H1 (cell line): ENCODE measurements around the gene HDHD3. TPM values are rescaled to one million over a fixed set of nuclear protein-coding genes. Genes with fewer than 3 reads are reported as not detected.

ENCODE experiments used
- CTCF ChIA-PET: fragments of 300-600 bp; sonication (Branson Sonifier 250); formaldehyde crosslinking; loops from one replicate; lab custom pipeline; 2021; ENCODE audit not compliant: partially characterized antibody; lab: Charles Lee
- POLR2A ChIA-PET: fragments of 300-600 bp; sonication (Branson Sonifier 250); formaldehyde crosslinking; loops from one replicate; lab custom pipeline; 2021; ENCODE audit warnings: inconsistent platforms; ENCODE audit not compliant: partially characterized antibody; lab: Charles Lee
- DNase-seq, 2 experiments: peaks; one replicate each; pipeline versions ENCODE4 v3.0.0 to v3.0.0-alpha.2; 2010 to 2022; ENCODE audit warnings: low spot score in 2 of 2, low read depth in 1 of 2, mixed read lengths in 1 of 2
- FAIRE-seq: peaks from 2 replicates; lab custom pipeline; 2011; peaks lifted over from hg19 to GRCh38; lab: Jason Lieb, UNC
- H2AFZ ChIP-seq: 2 replicates; pipeline ENCODE4 v1.8.1; 2012; ENCODE audit warnings: low read length, inconsistent platforms
- H2AK5ac ChIP-seq: 2 replicates; pipeline ENCODE4 v1.6.1; 2013; ENCODE audit warnings: low read depth, low read length
- H2BK120ac ChIP-seq: replicated peaks from 2 replicates; pipeline ENCODE3; 2013; ENCODE audit warnings: low read depth, low read length, inconsistent platforms
- H2BK12ac ChIP-seq: 2 replicates; pipeline ENCODE4 v1.6.1; 2013; ENCODE audit warnings: low read depth, low read length
- H2BK15ac ChIP-seq: 2 replicates; pipeline ENCODE4 v1.6.1; 2013; ENCODE audit warnings: low read length
- H2BK20ac ChIP-seq: 2 replicates; pipeline ENCODE4 v1.6.1; 2013; ENCODE audit warnings: low read length
- H2BK5ac ChIP-seq: 2 replicates; pipeline ENCODE4 v1.6.1; 2013; ENCODE audit warnings: low read depth, low read length
- H3K14ac ChIP-seq: 2 replicates; pipeline ENCODE4 v1.6.1; 2013; ENCODE audit warnings: inconsistent platforms; ENCODE audit not compliant: insufficient read length
- H3K18ac ChIP-seq: 2 replicates; pipeline ENCODE4 v1.6.1; 2013; ENCODE audit warnings: low read length; ENCODE audit errors: extremely low read depth
- H3K23ac ChIP-seq: 2 replicates; pipeline ENCODE4 v1.6.1; 2013; ENCODE audit warnings: inconsistent platforms; ENCODE audit not compliant: insufficient read length
- H3K23me2 ChIP-seq: 2 replicates; pipeline ENCODE4 v1.6.1; 2013; ENCODE audit warnings: low read depth, low read length
- H3K27ac ChIP-seq: 2 replicates; pipeline ENCODE4 v1.6.1; 2011; ENCODE audit warnings: low read depth, low read length, inconsistent platforms
- H3K27me3 ChIP-seq, 4 experiments: replicated peaks in 1 of 4; 1 replicate in 1 of 4; 2 replicates in 3 of 4; pipeline versions ENCODE4 v1.6.1 to v1.8.1; 2011 to 2013; ENCODE audit warnings: low read length in 3 of 4, mild to moderate bottlenecking in 3 of 4, inconsistent platforms in 2 of 4, mixed read lengths in 2 of 4, moderate library complexity in 1 of 4; ENCODE audit not compliant: control insufficient read depth in 3 of 4, insufficient read depth in 3 of 4; ENCODE audit errors: extremely low read depth in 1 of 4
- H3K36me3 ChIP-seq, 4 experiments: 2 replicates each; pipeline versions ENCODE4 v1.6.1 to v1.8.1; 2011 to 2013; ENCODE audit warnings: mild to moderate bottlenecking in 4 of 4, low read length in 3 of 4, moderate library complexity in 2 of 4, control low read depth in 1 of 4, inconsistent platforms in 1 of 4; ENCODE audit not compliant: insufficient read depth in 4 of 4, control insufficient read depth in 2 of 4
- H3K4ac ChIP-seq: replicated peaks from 2 replicates; pipeline ENCODE3; 2013; ENCODE audit warnings: low read length, low read depth, mixed read lengths, inconsistent platforms; ENCODE audit not compliant: insufficient read length
- H3K4me1 ChIP-seq, 4 experiments: replicated peaks in 1 of 4; 1 replicate in 1 of 4; 2 replicates in 3 of 4; pipeline versions ENCODE4 v1.6.1 to v1.8.1; 2011 to 2013; ENCODE audit warnings: low read length in 3 of 4, inconsistent platforms in 2 of 4, mixed read lengths in 1 of 4; ENCODE audit not compliant: insufficient read depth in 4 of 4, control insufficient read depth in 3 of 4
- H3K4me2 ChIP-seq, 2 experiments: 2 replicates each; pipeline versions ENCODE4 v1.6.1 to v1.8.1; 2011 to 2013; ENCODE audit warnings: low read depth in 2 of 2, low read length in 2 of 2, control low read depth in 1 of 2, inconsistent platforms in 1 of 2, mild to moderate bottlenecking in 1 of 2; ENCODE audit not compliant: insufficient read depth in 1 of 2
- H3K4me3 ChIP-seq, 4 experiments: fragments of 200-600, 300-600 bp in 1 of 4; sonication (generic), shearing (Covaris generic), sonication (Bioruptor Twin) in 1 of 4; 2 replicates each; pipeline versions ENCODE4 v1.5.1 to v1.8.1; 2011 to 2016; ENCODE audit warnings: low read length in 4 of 4, low read depth in 3 of 4, control low read depth in 2 of 4, inconsistent platforms in 2 of 4, mild to moderate bottlenecking in 2 of 4, mixed read lengths in 1 of 4, moderate library complexity in 1 of 4; ENCODE audit not compliant: insufficient read depth in 2 of 4; ENCODE audit errors: extremely low read depth in 1 of 4
- H3K56ac ChIP-seq: replicated peaks from 2 replicates; pipeline ENCODE3; 2013; ENCODE audit warnings: low read depth, mild to moderate bottlenecking, mixed read lengths, low read length, inconsistent platforms; ENCODE audit not compliant: insufficient read length
- H3K79me1 ChIP-seq: 2 replicates; pipeline ENCODE4 v1.6.1; 2013; ENCODE audit warnings: low read depth, low read length, control low read depth
- H3K79me2 ChIP-seq, 2 experiments: 2 replicates each; pipeline versions ENCODE4 v1.6.1 to v1.8.1; 2012 to 2013; ENCODE audit warnings: low read length in 2 of 2, mild to moderate bottlenecking in 2 of 2, inconsistent platforms in 1 of 2; ENCODE audit not compliant: insufficient read depth in 2 of 2, control insufficient read depth in 1 of 2
- H3K9ac ChIP-seq, 4 experiments: replicated peaks in 1 of 4; 1 replicate in 1 of 4; 2 replicates in 3 of 4; pipeline versions ENCODE4 v1.6.1 to v1.8.1; 2011 to 2013; ENCODE audit warnings: low read depth in 3 of 4, low read length in 3 of 4, control low read depth in 2 of 4, mild to moderate bottlenecking in 2 of 4, moderate library complexity in 2 of 4, inconsistent platforms in 1 of 4; ENCODE audit errors: extremely low read depth in 1 of 4
- H3K9me3 ChIP-seq, 2 experiments: 2 replicates each; pipeline versions ENCODE4 v1.6.1 to v1.8.1; 2012 to 2013; ENCODE audit warnings: mild to moderate bottlenecking in 2 of 2, moderate library complexity in 2 of 2, control low read depth in 1 of 2, inconsistent platforms in 1 of 2, low read depth in 1 of 2, low read length in 1 of 2, mixed read lengths in 1 of 2; ENCODE audit not compliant: insufficient read depth in 2 of 2
- H4K20me1 ChIP-seq, 2 experiments: replicated peaks in 1 of 2; 2 replicates each; pipeline versions ENCODE3 to v1.8.1; 2011 to 2013; ENCODE audit warnings: inconsistent platforms in 2 of 2, low read length in 2 of 2, mild to moderate bottlenecking in 1 of 2; ENCODE audit not compliant: insufficient read depth in 2 of 2, control insufficient read depth in 1 of 2
- H4K5ac ChIP-seq: 2 replicates; pipeline ENCODE4 v1.6.1; 2013; ENCODE audit warnings: low read length, low read depth, mixed read lengths, inconsistent platforms; ENCODE audit not compliant: insufficient read length
- H4K8ac ChIP-seq: 2 replicates; pipeline ENCODE4 v1.8.0; 2013; ENCODE audit warnings: mild to moderate bottlenecking, moderate library complexity, low read length, inconsistent platforms; ENCODE audit not compliant: insufficient read depth; ENCODE audit errors: extremely low read depth
- H4K91ac ChIP-seq: replicated peaks from 2 replicates; pipeline ENCODE3; 2013; ENCODE audit warnings: low read length, mixed read lengths, inconsistent platforms; ENCODE audit not compliant: insufficient read length
- CTBP2 ChIP-seq: IDR thresholded peaks from 2 replicates; pipeline ENCODE4 v1.7.0; 2011; ENCODE audit warnings: borderline replicate concordance, mild to moderate bottlenecking, moderate library complexity, mixed read lengths, low read length; ENCODE audit not compliant: insufficient read depth, insufficient read length
- CTCF ChIP-seq, 3 experiments: IDR thresholded peaks; 1 replicate in 2 of 3; 2 replicates in 1 of 3; pipeline versions ENCODE4 v1.5.1 to v1.6.1; 2011; ENCODE audit warnings: low read length in 3 of 3, mild to moderate bottlenecking in 3 of 3, inconsistent platforms in 2 of 3, low read depth in 1 of 3, moderate library complexity in 1 of 3; ENCODE audit not compliant: insufficient read depth in 1 of 3; ENCODE audit errors: control extremely low read depth in 1 of 3
- HDAC2 ChIP-seq, 2 experiments: fragments of 300-600 bp in 1 of 2; sonication (generic) in 1 of 2; IDR thresholded peaks; 2 replicates each; pipeline ENCODE4 v1.6.1; 2011 to 2012; ENCODE audit warnings: low read depth in 2 of 2, low read length in 2 of 2, mild to moderate bottlenecking in 2 of 2, moderate library complexity in 2 of 2, borderline replicate concordance in 1 of 2, inconsistent platforms in 1 of 2
- RNF2 ChIP-seq: fragments of 200-900, 300-1000 bp; sonication (generic); IDR thresholded peaks from 2 replicates; pipeline ENCODE4 v1.7.1; 2016; ENCODE audit warnings: borderline replicate concordance, low read depth, mild to moderate bottlenecking, antibody characterized with exemption, low read length; ENCODE audit not compliant: poor library complexity, severe bottlenecking; ENCODE audit errors: missing control alignments
- WGBS, 2 experiments: shearing (Covaris generic) in 1 of 2; methylation state at CpG; one replicate each; pipeline versions ENCODE4 v1.1.6 to v1.1.7; 2013 to 2015; ENCODE audit warnings: low lambda C conversion rate in 2 of 2, mixed read lengths in 2 of 2, inconsistent platforms in 1 of 2, low coverage in 1 of 2, missing lambda C conversion rate in 1 of 2; ENCODE audit not compliant: insufficient replicate concordance in 2 of 2, insufficient coverage in 1 of 2, insufficient read length in 1 of 2; ENCODE audit errors: extremely low coverage in 1 of 2, missing lambda C conversion rate in 1 of 2; 5-methylcytosine and 5-hydroxymethylcytosine counted together
- polyA plus RNA-seq, 7 experiments: library from polyadenylated mRNA; depleted of rRNA in 3 of 7; stranded (reverse) in 5 of 7; unstranded in 2 of 7; fragments of >200 nt in 5 of 7; fragments of 200-250 nt in 2 of 7; gene quantifications; 1 replicate in 5 of 7; 2 replicates in 1 of 7; 4 replicates in 1 of 7; pipeline versions ENCODE4 v1.2.1 to v1.2.3, GENCODE V29; 2011 to 2013; ENCODE audit warnings: missing spikeins in 2 of 7, mixed read lengths in 2 of 7
- total RNA-seq: library from RNA; stranded (reverse); fragmentation: NEBNext Ultra II Directional; extraction: Animal tissue kit (Norgen Biotek cat#: 25700); gene quantifications from 2 replicates; pipeline ENCODE4 v1.2.1, GENCODE V29; 2021

Gene HDHD3
- total and polyA plus RNA-seq, 2 of the 8 experiments (the other 6 are each of a cell fraction or from before 2014, with no cell fraction given): 12.1 to 25.3 TPM

GRCh38 chr9:113363336-113363735, 13.4 kb downstream of the HDHD3 start:
- H3K4me3 ChIP-seq: no peak overlapping the region
- H3K4me2 ChIP-seq: no peak overlapping the region
- H3K79me1 ChIP-seq: no peaks in the 10 kb centered on the region; the same call in 1 of the 2 replicates
- no peak overlapping the region for H2BK15ac ChIP-seq
- no peaks in the 10 kb centered on the region for H3K36me3 ChIP-seq
- TF ChIP-seq CTBP2 (no peak), RNF2 (no peak), HDAC2 (IDR thresholded peaks at IDR 0.05; ENCODE audit: borderline replicate concordance in 1 of 2, low read depth in 2 of 2, low read length in 2 of 2) (no peak), CTCF (IDR thresholded peaks at IDR 0.05; ENCODE audit: control extremely low read depth in 1 of 3, insufficient read depth in 1 of 3, low read depth in 1 of 3, low read length in 3 of 3) (no peak)
- H3K14ac ChIP-seq: no peak overlapping the region
- H3K4ac ChIP-seq: no peak overlapping the region
- ChIA-PET CTCF (interaction anchor here (1.6 to 3.2 kb wide), 2 partner anchors 12 to 37 kb away, joined by 3 to 10 read pairs; partner anchors contain the start of gene ALAD), POLR2A (interaction anchor here (0.9 to 1.7 kb wide), 2 partner anchors 8 to 11 kb away, joined by 5 to 6 read pairs; no protein-coding TSS in a partner anchor)
- peaks cover 0 to 2% of the 10 kb centered on the region in 2 experiments for H4K20me1 ChIP-seq
- no peak overlapping the region for H2BK120ac ChIP-seq
- no peak overlapping the region for H4K5ac ChIP-seq
- no peak overlapping the region for H4K91ac ChIP-seq
- no peaks in the 10 kb centered on the region for H3K79me2 ChIP-seq
- H3K27me3 ChIP-seq: no peaks in the 10 kb centered on the region
- no peak for DNase-seq
- no peaks in the 10 kb centered on the region; a peak in 1 of 7 replicates for H3K4me1 ChIP-seq
- H2BK12ac ChIP-seq: no peak overlapping the region
- H2BK20ac ChIP-seq: no peak overlapping the region
- no peak for FAIRE-seq
- H3K23me2 ChIP-seq: no peaks in the 10 kb centered on the region
- WGBS, 2 experiments: 83% methylated on average over 3 of the region's 3 CpGs; no CpG with 5 or more reads in 1 of the 2 experiments
- H3K56ac ChIP-seq: no peak overlapping the region
- no peak overlapping the region for H3K27ac ChIP-seq
- no peak overlapping the region for H3K23ac ChIP-seq
- no peaks in the 10 kb centered on the region for H3K9me3 ChIP-seq
- no peak overlapping the region for H4K8ac ChIP-seq
- no peak overlapping the region for H3K18ac ChIP-seq
- no peak overlapping the region for H2AK5ac ChIP-seq
- no peak overlapping the region for H3K9ac ChIP-seq
- H2AFZ ChIP-seq: no peak overlapping the region
- no peak overlapping the region for H2BK5ac ChIP-seq
